Chondrocyte (in vitro differentiated cells): ENCODE measurements around the gene VCAN. TPM values are rescaled to one million over a fixed set of nuclear protein-coding genes. Genes with fewer than 3 reads are reported as not detected.

ENCODE experiments used
- DNase-seq: peaks from one replicate; pipeline ENCODE4 v3.0.0; 2021; ENCODE audit warnings: mixed read lengths, low spot score
- H3K27ac Mint-ChIP-seq: one replicate; pipeline ENCODE4 v1.8.0; 2021; ENCODE audit warnings: mild to moderate bottlenecking, moderate library complexity, mixed read lengths; ENCODE audit not compliant: unreplicated experiment
- H3K27me3 Mint-ChIP-seq: 2 replicates; pipeline ENCODE4 v1.8.0; 2021; ENCODE audit warnings: low read depth, mixed read lengths
- H3K36me3 Mint-ChIP-seq: 2 replicates; pipeline ENCODE4 v1.8.0; 2021; ENCODE audit warnings: low read depth, mixed read lengths
- H3K4me1 Mint-ChIP-seq: 2 replicates; pipeline ENCODE4 v1.8.0; 2021; ENCODE audit warnings: low read depth, mild to moderate bottlenecking, mixed read lengths
- H3K4me3 Mint-ChIP-seq: one replicate; pipeline ENCODE4 v1.8.0; 2021; ENCODE audit warnings: mild to moderate bottlenecking, moderate library complexity, mixed read lengths; ENCODE audit not compliant: unreplicated experiment
- H3K9me3 Mint-ChIP-seq: 2 replicates; pipeline ENCODE4 v1.8.0; 2021; ENCODE audit warnings: low read depth, mixed read lengths
- total RNA-seq: library from RNA; stranded (reverse); gene quantifications from 3 replicates; pipeline ENCODE4 v1.2.1, GENCODE V29; 2021
- TF ChIP-seq, protein P1 (sequence below): fragments of 200-600 bp; sonication (generic); IDR thresholded peaks from 2 replicates; pipeline ENCODE4 v1.5.0; 2021; ENCODE audit warnings: antibody characterized with exemption, mild to moderate bottlenecking, moderate library complexity

VCAN gene
- total RNA-seq, 1 donor from 2014 or later, result 710 TPM

DNA sequence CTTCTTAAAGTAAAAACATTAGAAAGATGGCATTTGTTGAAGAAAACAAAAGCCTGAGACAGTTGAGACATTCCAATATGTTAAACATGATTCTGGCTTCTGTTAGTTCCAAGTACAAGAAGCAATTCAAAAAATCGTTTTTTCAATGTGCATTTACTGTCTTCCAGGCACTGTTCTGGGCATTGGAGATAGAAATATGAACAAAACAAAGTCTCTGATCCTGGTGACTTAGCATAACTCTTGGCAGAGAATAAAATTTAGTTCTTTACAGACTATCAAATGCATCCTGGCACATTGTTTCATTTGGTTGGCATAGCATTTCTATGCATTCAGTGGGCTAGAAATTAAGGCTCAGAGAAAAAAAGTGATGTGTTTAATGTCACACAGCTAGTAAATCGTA, 77.5 kb downstream of the VCAN start:
- H3K27ac Mint-ChIP-seq, result no peak overlapping the region
- TF ChIP-seq, protein P1, sequence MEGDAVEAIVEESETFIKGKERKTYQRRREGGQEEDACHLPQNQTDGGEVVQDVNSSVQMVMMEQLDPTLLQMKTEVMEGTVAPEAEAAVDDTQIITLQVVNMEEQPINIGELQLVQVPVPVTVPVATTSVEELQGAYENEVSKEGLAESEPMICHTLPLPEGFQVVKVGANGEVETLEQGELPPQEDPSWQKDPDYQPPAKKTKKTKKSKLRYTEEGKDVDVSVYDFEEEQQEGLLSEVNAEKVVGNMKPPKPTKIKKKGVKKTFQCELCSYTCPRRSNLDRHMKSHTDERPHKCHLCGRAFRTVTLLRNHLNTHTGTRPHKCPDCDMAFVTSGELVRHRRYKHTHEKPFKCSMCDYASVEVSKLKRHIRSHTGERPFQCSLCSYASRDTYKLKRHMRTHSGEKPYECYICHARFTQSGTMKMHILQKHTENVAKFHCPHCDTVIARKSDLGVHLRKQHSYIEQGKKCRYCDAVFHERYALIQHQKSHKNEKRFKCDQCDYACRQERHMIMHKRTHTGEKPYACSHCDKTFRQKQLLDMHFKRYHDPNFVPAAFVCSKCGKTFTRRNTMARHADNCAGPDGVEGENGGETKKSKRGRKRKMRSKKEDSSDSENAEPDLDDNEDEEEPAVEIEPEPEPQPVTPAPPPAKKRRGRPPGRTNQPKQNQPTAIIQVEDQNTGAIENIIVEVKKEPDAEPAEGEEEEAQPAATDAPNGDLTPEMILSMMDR, result no peak
- H3K36me3 Mint-ChIP-seq, result peaks cover 33% of the 10 kb centered on the region

DNA sequence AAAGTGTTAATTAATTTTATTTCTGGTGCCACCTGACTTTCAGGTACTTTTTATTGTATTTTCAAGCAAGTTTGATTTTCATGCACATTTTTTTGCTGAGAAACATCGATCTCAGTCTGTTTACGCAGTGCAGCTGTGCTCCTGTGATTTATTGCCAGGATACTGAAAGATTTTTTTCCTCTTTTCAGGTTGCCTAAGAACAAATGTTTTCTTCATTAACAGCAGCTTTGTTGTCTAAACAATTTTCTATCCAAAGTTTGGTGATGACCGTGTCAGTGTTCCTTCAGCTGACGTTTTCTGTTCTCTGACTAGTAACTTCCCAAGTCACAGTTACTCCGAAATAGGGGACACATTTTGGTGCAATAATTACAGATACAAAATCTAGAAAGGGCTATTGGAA, 78.1 kb downstream of the VCAN start:
- TF ChIP-seq, protein P1, result no peak
- H3K36me3 Mint-ChIP-seq, result peaks cover 39% of the 10 kb centered on the region
- no peak overlapping the region for H3K27ac Mint-ChIP-seq
- DNase-seq, result no peak
- H3K9me3 Mint-ChIP-seq, result no peaks in the 10 kb centered on the region
- no peaks in the 10 kb centered on the region for H3K27me3 Mint-ChIP-seq
- peaks cover 14% of the 10 kb centered on the region for H3K4me1 Mint-ChIP-seq
- H3K4me3 Mint-ChIP-seq, result no peak overlapping the region

More for the DNA sequence above, 77.5 kb downstream of the VCAN start:
- Mint-ChIP-seq H3K9me3 (no peaks in the 10 kb centered on the region), H3K4me1 (peaks cover 8% of the 10 kb centered on the region), H3K4me3 (no peak overlapping the region), H3K27me3 (no peaks in the 10 kb centered on the region)
- no peak for DNase-seq

DNA sequence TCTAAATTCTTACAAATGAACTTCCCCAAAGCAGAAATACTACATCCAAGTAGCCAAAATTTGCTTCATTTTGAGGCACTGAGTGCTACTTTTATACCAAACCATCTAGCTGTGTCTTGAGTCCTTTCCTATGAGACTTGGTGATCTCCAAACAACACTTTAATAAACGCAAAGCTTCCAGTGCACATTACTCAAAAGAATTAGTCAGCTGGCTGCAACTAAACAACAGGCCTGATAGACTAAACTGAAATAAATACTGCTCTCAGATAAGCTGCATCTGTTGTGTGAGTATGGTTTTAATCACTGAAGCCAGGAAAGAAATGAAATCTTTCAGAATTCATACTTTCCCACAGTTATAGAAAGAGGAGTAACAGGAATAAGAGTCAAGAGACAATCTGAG, 80.3 kb downstream of the VCAN start:
- no peaks in the 10 kb centered on the region for H3K27me3 Mint-ChIP-seq
- H3K27ac Mint-ChIP-seq, result peak overlapping the region; percentile 1
- TF ChIP-seq, protein P1, result no peak
- peaks cover 24% of the 10 kb centered on the region for H3K4me1 Mint-ChIP-seq
- no peak overlapping the region for H3K4me3 Mint-ChIP-seq
- peaks cover 45% of the 10 kb centered on the region for H3K36me3 Mint-ChIP-seq
- no peak for DNase-seq
- no peaks in the 10 kb centered on the region for H3K9me3 Mint-ChIP-seq

GRCh38 chr5:83552275-83552674, 80.7 kb downstream of the VCAN start:
- no peaks in the 10 kb centered on the region for H3K9me3 Mint-ChIP-seq
- DNase-seq, result no peak
- peaks cover 24% of the 10 kb centered on the region for H3K4me1 Mint-ChIP-seq
- no peak overlapping the region for H3K4me3 Mint-ChIP-seq
- H3K27me3 Mint-ChIP-seq, result no peaks in the 10 kb centered on the region
- peak overlapping the region; percentile 1 for H3K27ac Mint-ChIP-seq
- H3K36me3 Mint-ChIP-seq, result peaks cover 42% of the 10 kb centered on the region
- TF ChIP-seq, protein P1, result no peak

- peaks cover 28% of the 10 kb centered on the region for H3K4me1 Mint-ChIP-seq
- peaks cover 40% of the 10 kb centered on the region for H3K36me3 Mint-ChIP-seq
- no peaks in the 10 kb centered on the region for H3K9me3 Mint-ChIP-seq
- no peak overlapping the region for H3K4me3 Mint-ChIP-seq
- H3K27ac Mint-ChIP-seq, result no peak overlapping the region
- TF ChIP-seq, protein P1, result no peak
- H3K27me3 Mint-ChIP-seq, result no peaks in the 10 kb centered on the region
- no peak for DNase-seq
Observed at GRCh38 chr5:83553000-83553486, 81.5 kb downstream of the VCAN start.
